Liver (tissue), 9 donors: ENCODE data around the gene RTN1. TPM values are rescaled to one million over a fixed set of nuclear protein-coding genes. Genes with fewer than 3 reads are reported as not detected.

Experiments used
- DNase-seq: peaks from one replicate; pipeline ENCODE4 v3.0.0-alpha.2; 2017; ENCODE audit warnings: low spot score
- H3K27ac ChIP-seq, 2 donors: one replicate each; pipeline ENCODE4 v1.7.0; 2013; ENCODE audit warnings: inconsistent platforms in 2 of 2, low read length in 2 of 2, control low read depth in 1 of 2, low read depth in 1 of 2, mild to moderate bottlenecking in 1 of 2
- H3K27me3 ChIP-seq, 4 donors: one replicate each; pipeline versions ENCODE4 v1.6.1 to v1.7.0; 2013; ENCODE audit warnings: low read length in 3 of 4, inconsistent platforms in 1 of 4, mild to moderate bottlenecking in 1 of 4, moderate library complexity in 1 of 4; ENCODE audit not compliant: control insufficient read depth in 4 of 4, insufficient read depth in 4 of 4
- H3K36me3 ChIP-seq, 4 donors: one replicate each; pipeline versions ENCODE4 v1.6.1 to v1.7.0; 2013; ENCODE audit warnings: low read length in 3 of 4, mild to moderate bottlenecking in 3 of 4, low read depth in 1 of 4, moderate library complexity in 1 of 4; ENCODE audit not compliant: control insufficient read depth in 4 of 4, insufficient read depth in 3 of 4
- H3K4me1 ChIP-seq, 4 donors: one replicate each; pipeline versions ENCODE4 v1.6.1 to v1.7.0; 2013; ENCODE audit warnings: low read length in 3 of 4, mild to moderate bottlenecking in 3 of 4, moderate library complexity in 1 of 4; ENCODE audit not compliant: control insufficient read depth in 4 of 4, insufficient read depth in 4 of 4
- H3K4me3 ChIP-seq, 3 donors: one replicate each; pipeline versions ENCODE4 v1.6.1 to v1.7.0; 2013; ENCODE audit warnings: low read length in 3 of 3, control low read depth in 1 of 3, low read depth in 1 of 3, mild to moderate bottlenecking in 1 of 3
- H3K9ac ChIP-seq, 2 donors: one replicate each; pipeline ENCODE4 v1.7.0; 2013; ENCODE audit warnings: low read length in 2 of 2, mild to moderate bottlenecking in 2 of 2, moderate library complexity in 2 of 2, control low read depth in 1 of 2, low read depth in 1 of 2
- H3K9me3 ChIP-seq, 4 donors: one replicate each; pipeline versions ENCODE4 v1.6.1 to v1.7.0; 2013; ENCODE audit warnings: low read length in 3 of 4; ENCODE audit not compliant: control insufficient read depth in 4 of 4
- CTCF ChIP-seq: fragments of 150-350 bp; IDR thresholded peaks from 2 replicates; pipeline ENCODE4 v1.5.1; 2017; ENCODE audit warnings: improper control_type of control experiment, low read depth, low read length; ENCODE audit not compliant: missing input control
- EGR1 ChIP-seq, 2 donors: IDR thresholded peaks; 2 replicates each; pipeline ENCODE4 v1.6.1; 2016 to 2018; ENCODE audit warnings: antibody characterized with exemption in 2 of 2, low read depth in 2 of 2
- HNF4G ChIP-seq: IDR thresholded peaks from 2 replicates; pipeline ENCODE4 v1.6.1; 2016; ENCODE audit warnings: antibody characterized with exemption
- JUND ChIP-seq, 2 donors: IDR thresholded peaks; 2 replicates each; pipeline ENCODE4 v1.6.1; 2016; ENCODE audit warnings: antibody characterized with exemption in 2 of 2
- MAX ChIP-seq: IDR thresholded peaks from 2 replicates; pipeline ENCODE4 v1.6.1; 2016; ENCODE audit warnings: antibody characterized with exemption
- NR2F2 ChIP-seq: IDR thresholded peaks from 2 replicates; pipeline ENCODE4 v1.6.1; 2016; ENCODE audit warnings: antibody characterized with exemption
- RAD21 ChIP-seq, 2 donors: IDR thresholded peaks; 2 replicates each; pipeline ENCODE4 v1.6.1; 2016; ENCODE audit warnings: antibody characterized with exemption in 2 of 2, mild to moderate bottlenecking in 2 of 2
- REST ChIP-seq: IDR thresholded peaks from 2 replicates; pipeline ENCODE4 v1.6.1; 2016; ENCODE audit warnings: antibody characterized with exemption, mild to moderate bottlenecking
- RXRA ChIP-seq, 2 donors: IDR thresholded peaks; 2 replicates each; pipeline ENCODE4 v1.6.1; 2017 to 2018; ENCODE audit warnings: antibody characterized with exemption in 2 of 2, mild to moderate bottlenecking in 1 of 2
- SP1 ChIP-seq: IDR thresholded peaks from 2 replicates; pipeline ENCODE4 v1.6.1; 2018; ENCODE audit warnings: antibody characterized with exemption, mild to moderate bottlenecking
- TAF1 ChIP-seq: conservative IDR thresholded peaks from 2 replicates; pipeline ENCODE4 v1.6.1; 2016; ENCODE audit warnings: antibody characterized with exemption, mild to moderate bottlenecking
- YY1 ChIP-seq: IDR thresholded peaks from 2 replicates; pipeline ENCODE4 v1.6.1; 2016; ENCODE audit warnings: antibody characterized with exemption, mild to moderate bottlenecking
- WGBS: extraction: QIAGEN DNeasy Blood & Tissue Kit; methylation state at CpG from one replicate; pipeline ENCODE4 v1.1.7; 2013; 5-methylcytosine and 5-hydroxymethylcytosine counted together
- polyA plus RNA-seq, 2 donors: library from polyadenylated mRNA; stranded (reverse) in 1 of 2; unstranded in 1 of 2; fragments of 200-250 nt in 1 of 2; fragments of >200 nt in 1 of 2; fragmentation: Nextera tagmentation in 1 of 2; extraction: Ambion mirVana in 1 of 2; gene quantifications; one replicate each; pipeline versions ENCODE4 v1.2.1 to v1.2.3, GENCODE V29; 2013 to 2015
- total RNA-seq, 2 donors: library from RNA; depleted of rRNA; stranded (reverse); fragments of >200 nt; gene quantifications; one replicate each; pipeline ENCODE4 v1.2.3, GENCODE V29; 2014
- TF ChIP-seq, protein P1 (sequence below): IDR thresholded peaks from 2 replicates; pipeline ENCODE4 v1.6.1; 2016; ENCODE audit warnings: antibody characterized with exemption
- donor health status: healthy.
- donor health status: healthy.
- donor health status: healthy.
- donor health status: healthy.
- donor health status: healthy.

The RTN1 gene
- total and polyA plus RNA-seq, 4 donors = 0.08 to 1.8 (median 0.37) TPM

- Histone ChIP-seq H3K36me3 (no peaks in the 10 kb centered on the region), H3K9me3 (no peaks in the 10 kb centered on the region), H3K4me3 (no peak overlapping the region), H3K9ac (no peak overlapping the region), H3K4me1 (no peaks in the 10 kb centered on the region), H3K27me3 (no peaks in the 10 kb centered on the region), H3K27ac (no peak overlapping the region)
- TF ChIP-seq YY1 (no peak), NR2F2 (no peak), REST (no peak), MAX (no peak), EGR1 (IDR thresholded peaks at IDR 0.05; ENCODE audit: low read depth in 2 of 2) (no peak), TAF1 (no peak), RXRA (IDR thresholded peaks at IDR 0.05) (no peak), SP1 (no peak), HNF4G (no peak)
- TF ChIP-seq, protein P1, sequence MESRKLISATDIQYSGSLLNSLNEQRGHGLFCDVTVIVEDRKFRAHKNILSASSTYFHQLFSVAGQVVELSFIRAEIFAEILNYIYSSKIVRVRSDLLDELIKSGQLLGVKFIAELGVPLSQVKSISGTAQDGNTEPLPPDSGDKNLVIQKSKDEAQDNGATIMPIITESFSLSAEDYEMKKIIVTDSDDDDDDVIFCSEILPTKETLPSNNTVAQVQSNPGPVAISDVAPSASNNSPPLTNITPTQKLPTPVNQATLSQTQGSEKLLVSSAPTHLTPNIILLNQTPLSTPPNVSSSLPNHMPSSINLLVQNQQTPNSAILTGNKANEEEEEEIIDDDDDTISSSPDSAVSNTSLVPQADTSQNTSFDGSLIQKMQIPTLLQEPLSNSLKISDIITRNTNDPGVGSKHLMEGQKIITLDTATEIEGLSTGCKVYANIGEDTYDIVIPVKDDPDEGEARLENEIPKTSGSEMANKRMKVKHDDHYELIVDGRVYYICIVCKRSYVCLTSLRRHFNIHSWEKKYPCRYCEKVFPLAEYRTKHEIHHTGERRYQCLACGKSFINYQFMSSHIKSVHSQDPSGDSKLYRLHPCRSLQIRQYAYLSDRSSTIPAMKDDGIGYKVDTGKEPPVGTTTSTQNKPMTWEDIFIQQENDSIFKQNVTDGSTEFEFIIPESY = no peak
- WGBS = 5% methylated on average over 1 of the region's 1 CpG
- no peak for DNase-seq
Observed at GRCh38 chr14:59690426-59690825, 180.2 kb downstream of the RTN1 start.

DNA sequence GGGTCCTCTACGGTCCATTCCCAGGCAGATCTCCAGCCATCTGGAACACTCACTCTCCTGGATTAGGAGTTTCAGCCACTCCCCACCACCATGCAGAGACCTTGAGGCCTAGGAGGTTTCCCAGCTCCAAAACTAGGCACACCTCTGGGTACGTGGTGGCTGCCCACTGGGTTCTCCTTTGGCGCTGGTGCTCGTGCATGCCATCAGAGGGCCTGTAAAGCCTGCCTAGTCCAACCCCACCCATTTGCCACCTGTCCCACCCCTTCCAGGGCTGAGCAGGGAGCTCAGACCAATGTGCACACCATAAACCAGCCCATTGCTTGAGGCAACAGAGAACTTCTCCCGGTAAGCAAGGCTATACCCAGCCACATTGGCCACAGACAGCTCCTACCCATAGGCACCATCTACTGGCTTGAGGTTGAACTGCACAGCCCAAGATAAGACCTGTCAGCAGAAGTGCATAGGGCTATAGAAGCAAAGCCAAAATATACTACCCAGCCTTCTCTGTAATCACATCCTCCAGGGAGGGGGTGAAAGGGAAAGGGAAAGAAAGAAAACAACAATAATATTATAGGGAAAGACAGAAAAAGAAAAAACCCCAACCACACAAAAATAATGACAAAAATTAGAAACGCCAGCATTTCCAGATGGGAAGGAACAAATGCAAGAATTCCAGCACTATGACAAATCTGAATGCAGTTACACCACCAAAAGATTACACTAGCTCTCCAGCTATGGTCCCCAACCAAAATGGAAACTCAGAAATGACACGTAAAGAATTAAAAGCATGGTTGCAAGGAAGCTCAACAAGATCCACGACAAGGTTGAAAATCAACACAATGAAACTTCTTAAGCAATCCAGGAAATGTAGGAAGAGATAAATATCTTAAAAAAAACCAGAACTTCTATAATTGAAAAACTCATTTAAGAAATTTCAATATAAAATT is 182.1 kb downstream of the RTN1 start:
- no peaks in the 10 kb centered on the region for H3K27me3 ChIP-seq
- H3K27ac ChIP-seq = no peak overlapping the region
- TF ChIP-seq JUND (IDR thresholded peaks at IDR 0.05) = no peak
- peak; percentile 69 to 77 for TF ChIP-seq RAD21 (IDR thresholded peaks at IDR 0.05)
- TF ChIP-seq CTCF = peak; percentile 73
- TF ChIP-seq EGR1 (IDR thresholded peaks at IDR 0.05; ENCODE audit: low read depth in 2 of 2) = no peak
- TF ChIP-seq, protein P1 = no peak
- H3K9ac ChIP-seq = no peak overlapping the region
- peak; percentile 42 for DNase-seq
- H3K4me3 ChIP-seq = no peak overlapping the region
- H3K36me3 ChIP-seq = no peaks in the 10 kb centered on the region
- H3K9me3 ChIP-seq = no peaks in the 10 kb centered on the region
- WGBS = 76% methylated on average over 8 of the region's 8 CpGs
- H3K4me1 ChIP-seq = no peaks in the 10 kb centered on the region
